Measurements from ENCODE around the gene JUP. TPM values are rescaled to one million over a fixed set of nuclear protein-coding genes. Genes with fewer than 3 reads are reported as not detected.

The JUP gene
- polyA plus RNA-seq, 1 donor from 2014 or later: 46.1 TPM

DNA sequence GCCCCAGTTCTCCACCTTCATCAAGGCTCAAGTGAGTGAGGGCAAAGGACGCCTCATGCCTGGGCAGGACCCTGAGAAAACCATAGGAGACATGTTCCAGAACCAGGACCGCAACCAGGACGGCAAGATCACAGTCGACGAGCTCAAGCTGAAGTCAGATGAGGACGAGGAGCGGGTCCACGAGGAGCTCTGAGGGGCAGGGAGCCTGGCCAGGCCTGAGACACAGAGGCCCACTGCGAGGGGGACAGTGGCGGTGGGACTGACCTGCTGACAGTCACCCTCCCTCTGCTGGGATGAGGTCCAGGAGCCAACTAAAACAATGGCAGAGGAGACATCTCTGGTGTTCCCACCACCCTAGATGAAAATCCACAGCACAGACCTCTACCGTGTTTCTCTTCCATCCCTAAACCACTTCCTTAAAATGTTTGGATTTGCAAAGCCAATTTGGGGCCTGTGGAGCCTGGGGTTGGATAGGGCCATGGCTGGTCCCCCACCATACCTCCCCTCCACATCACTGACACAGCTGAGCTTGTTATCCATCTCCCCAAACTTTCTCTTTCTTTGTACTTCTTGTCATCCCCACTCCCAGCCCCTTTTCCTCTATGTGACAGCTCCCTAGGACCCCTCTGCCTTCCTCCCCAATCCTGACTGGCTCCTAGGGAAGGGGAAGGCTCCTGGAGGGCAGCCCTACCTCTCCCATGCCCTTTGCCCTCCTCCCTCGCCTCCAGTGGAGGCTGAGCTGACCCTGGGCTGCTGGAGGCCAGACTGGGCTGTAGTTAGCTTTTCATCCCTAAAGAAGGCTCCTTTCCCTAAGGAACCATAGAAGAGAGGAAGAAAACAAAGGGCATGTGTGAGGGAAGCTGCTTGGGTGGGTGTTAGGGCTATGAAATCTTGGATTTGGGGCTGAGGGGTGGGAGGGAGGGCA lies 36.0 kb upstream of the JUP start:
- Histone ChIP-seq H3K9me2 (ENCODE audit: insufficient read depth, low read length) (no peaks in the 10 kb centered on the region), H4K20me1 (ENCODE audit: insufficient read depth) (no peaks in the 10 kb centered on the region), H3K79me2 (replicated peaks; ENCODE audit: insufficient read depth, low read length) (no peaks in the 10 kb centered on the region), H2AFZ (ENCODE audit: low read depth, low read length) (no peak overlapping the region), H3K36me3 (ENCODE audit: insufficient read depth, low read length) (no peaks in the 10 kb centered on the region), H3K27ac (ENCODE audit: low read length) (no peak overlapping the region), H3K9me3 (ENCODE audit: low read length) (no peaks in the 10 kb centered on the region), H3K4me3 (ENCODE audit: low read length) (no peak overlapping the region), H3F3A (ENCODE audit: insufficient read depth, low read length, poor library complexity, severe bottlenecking) (no peaks in the 10 kb centered on the region), H3K4me2 (ENCODE audit: low read length) (no peak overlapping the region), H3K27me3 (ENCODE audit: insufficient read depth, low read depth, low read length) (no peaks in the 10 kb centered on the region), H3K9ac (ENCODE audit: low read length) (no peak overlapping the region)
- TF ChIP-seq, protein P1, sequence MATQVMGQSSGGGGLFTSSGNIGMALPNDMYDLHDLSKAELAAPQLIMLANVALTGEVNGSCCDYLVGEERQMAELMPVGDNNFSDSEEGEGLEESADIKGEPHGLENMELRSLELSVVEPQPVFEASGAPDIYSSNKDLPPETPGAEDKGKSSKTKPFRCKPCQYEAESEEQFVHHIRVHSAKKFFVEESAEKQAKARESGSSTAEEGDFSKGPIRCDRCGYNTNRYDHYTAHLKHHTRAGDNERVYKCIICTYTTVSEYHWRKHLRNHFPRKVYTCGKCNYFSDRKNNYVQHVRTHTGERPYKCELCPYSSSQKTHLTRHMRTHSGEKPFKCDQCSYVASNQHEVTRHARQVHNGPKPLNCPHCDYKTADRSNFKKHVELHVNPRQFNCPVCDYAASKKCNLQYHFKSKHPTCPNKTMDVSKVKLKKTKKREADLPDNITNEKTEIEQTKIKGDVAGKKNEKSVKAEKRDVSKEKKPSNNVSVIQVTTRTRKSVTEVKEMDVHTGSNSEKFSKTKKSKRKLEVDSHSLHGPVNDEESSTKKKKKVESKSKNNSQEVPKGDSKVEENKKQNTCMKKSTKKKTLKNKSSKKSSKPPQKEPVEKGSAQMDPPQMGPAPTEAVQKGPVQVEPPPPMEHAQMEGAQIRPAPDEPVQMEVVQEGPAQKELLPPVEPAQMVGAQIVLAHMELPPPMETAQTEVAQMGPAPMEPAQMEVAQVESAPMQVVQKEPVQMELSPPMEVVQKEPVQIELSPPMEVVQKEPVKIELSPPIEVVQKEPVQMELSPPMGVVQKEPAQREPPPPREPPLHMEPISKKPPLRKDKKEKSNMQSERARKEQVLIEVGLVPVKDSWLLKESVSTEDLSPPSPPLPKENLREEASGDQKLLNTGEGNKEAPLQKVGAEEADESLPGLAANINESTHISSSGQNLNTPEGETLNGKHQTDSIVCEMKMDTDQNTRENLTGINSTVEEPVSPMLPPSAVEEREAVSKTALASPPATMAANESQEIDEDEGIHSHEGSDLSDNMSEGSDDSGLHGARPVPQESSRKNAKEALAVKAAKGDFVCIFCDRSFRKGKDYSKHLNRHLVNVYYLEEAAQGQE (IDR thresholded peaks at IDR 0.05; ENCODE audit: borderline replicate concordance): no peak
- TF ChIP-seq POLR2AphosphoS5 (IDR thresholded peaks at IDR 0.05): no peak
- no peak for TF ChIP-seq TAF1 (IDR thresholded peaks at IDR 0.05; ENCODE audit: low read depth)
- TF ChIP-seq EP300 (conservative IDR thresholded peaks at IDR 0.05; ENCODE audit: poor library complexity, severe bottlenecking): no peak

GRCh38 chr17:41821776-41822175 lies 35.3 kb upstream of the JUP start:
- no peak overlapping the region for H2AFZ ChIP-seq (ENCODE audit: low read depth, low read length)
- H3K27ac ChIP-seq (ENCODE audit: low read length): no peak overlapping the region
- H4K20me1 ChIP-seq (ENCODE audit: insufficient read depth): no peaks in the 10 kb centered on the region
- H3K9me3 ChIP-seq (ENCODE audit: low read length): no peaks in the 10 kb centered on the region
- no peaks in the 10 kb centered on the region for H3K36me3 ChIP-seq (ENCODE audit: insufficient read depth, low read length)
- H3K79me2 ChIP-seq (replicated peaks; ENCODE audit: insufficient read depth, low read length): no peaks in the 10 kb centered on the region
- no peaks in the 10 kb centered on the region for H3K27me3 ChIP-seq (ENCODE audit: insufficient read depth, low read depth, low read length)
- no peak overlapping the region for H3K9ac ChIP-seq (ENCODE audit: low read length)
- no peak overlapping the region for H3K4me2 ChIP-seq (ENCODE audit: low read length)
- no peak overlapping the region for H3K4me3 ChIP-seq (ENCODE audit: low read length)
- no peaks in the 10 kb centered on the region for H3F3A ChIP-seq (ENCODE audit: insufficient read depth, low read length, poor library complexity, severe bottlenecking)
- TF ChIP-seq MXI1 (conservative IDR thresholded peaks at IDR 0.05; ENCODE audit: poor library complexity, severe bottlenecking) (no peak), POLR2AphosphoS5 (IDR thresholded peaks at IDR 0.05) (no peak), SMC3 (conservative IDR thresholded peaks at IDR 0.05; ENCODE audit: poor library complexity) (no peak), EP300 (conservative IDR thresholded peaks at IDR 0.05; ENCODE audit: poor library complexity, severe bottlenecking) (no peak)
- H3K9me2 ChIP-seq (ENCODE audit: insufficient read depth, low read length): no peaks in the 10 kb centered on the region

DNA sequence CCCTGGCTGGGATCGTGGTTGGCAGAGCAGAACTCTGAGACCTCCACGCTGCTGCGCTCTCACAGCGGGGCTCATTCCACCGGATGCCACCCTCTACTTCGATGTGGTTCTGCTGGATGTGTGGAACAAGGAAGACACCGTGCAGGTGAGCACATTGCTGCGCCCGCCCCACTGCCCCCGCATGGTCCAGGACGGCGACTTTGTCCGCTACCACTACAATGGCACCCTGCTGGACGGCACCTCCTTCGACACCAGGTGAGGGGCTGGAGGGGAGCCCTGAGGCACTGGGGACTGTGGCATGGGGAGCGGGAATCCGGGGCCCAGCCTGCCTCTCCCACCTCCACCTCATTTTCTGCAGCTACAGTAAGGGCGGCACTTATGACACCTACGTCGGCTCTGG lies 31.5 kb upstream of the JUP start:
- no peak for TF ChIP-seq MXI1 (conservative IDR thresholded peaks at IDR 0.05; ENCODE audit: poor library complexity, severe bottlenecking)
- TF ChIP-seq, protein P1 (IDR thresholded peaks at IDR 0.05; ENCODE audit: borderline replicate concordance): no peak
- no peak for TF ChIP-seq RAD21 (conservative IDR thresholded peaks at IDR 0.05)
- no peak for TF ChIP-seq EZH2 (IDR thresholded peaks at IDR 0.05; ENCODE audit: borderline replicate concordance, insufficient read depth, low read length, poor library complexity, severe bottlenecking)
- no peak for TF ChIP-seq EP300 (conservative IDR thresholded peaks at IDR 0.05; ENCODE audit: poor library complexity, severe bottlenecking)
- TF ChIP-seq, protein P2, sequence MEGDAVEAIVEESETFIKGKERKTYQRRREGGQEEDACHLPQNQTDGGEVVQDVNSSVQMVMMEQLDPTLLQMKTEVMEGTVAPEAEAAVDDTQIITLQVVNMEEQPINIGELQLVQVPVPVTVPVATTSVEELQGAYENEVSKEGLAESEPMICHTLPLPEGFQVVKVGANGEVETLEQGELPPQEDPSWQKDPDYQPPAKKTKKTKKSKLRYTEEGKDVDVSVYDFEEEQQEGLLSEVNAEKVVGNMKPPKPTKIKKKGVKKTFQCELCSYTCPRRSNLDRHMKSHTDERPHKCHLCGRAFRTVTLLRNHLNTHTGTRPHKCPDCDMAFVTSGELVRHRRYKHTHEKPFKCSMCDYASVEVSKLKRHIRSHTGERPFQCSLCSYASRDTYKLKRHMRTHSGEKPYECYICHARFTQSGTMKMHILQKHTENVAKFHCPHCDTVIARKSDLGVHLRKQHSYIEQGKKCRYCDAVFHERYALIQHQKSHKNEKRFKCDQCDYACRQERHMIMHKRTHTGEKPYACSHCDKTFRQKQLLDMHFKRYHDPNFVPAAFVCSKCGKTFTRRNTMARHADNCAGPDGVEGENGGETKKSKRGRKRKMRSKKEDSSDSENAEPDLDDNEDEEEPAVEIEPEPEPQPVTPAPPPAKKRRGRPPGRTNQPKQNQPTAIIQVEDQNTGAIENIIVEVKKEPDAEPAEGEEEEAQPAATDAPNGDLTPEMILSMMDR (IDR thresholded peaks at IDR 0.05; ENCODE audit: poor library complexity, severe bottlenecking): no peak
- no peak for TF ChIP-seq POLR2AphosphoS5 (IDR thresholded peaks at IDR 0.05)
- no peak for TF ChIP-seq TAF1 (IDR thresholded peaks at IDR 0.05; ENCODE audit: low read depth)
- no peak for TF ChIP-seq SMC3 (conservative IDR thresholded peaks at IDR 0.05; ENCODE audit: poor library complexity)
- Histone ChIP-seq H2AFZ (ENCODE audit: low read depth, low read length) (no peak overlapping the region), H3K27ac (ENCODE audit: low read length) (no peak overlapping the region), H3F3A (ENCODE audit: insufficient read depth, low read length, poor library complexity, severe bottlenecking) (no peaks in the 10 kb centered on the region), H3K79me2 (replicated peaks; ENCODE audit: insufficient read depth, low read length) (peaks cover 3% of the 10 kb centered on the region), H3K4me3 (ENCODE audit: low read length) (no peak overlapping the region), H3K4me2 (ENCODE audit: low read length) (no peak overlapping the region), H3K27me3 (ENCODE audit: insufficient read depth, low read depth, low read length) (no peaks in the 10 kb centered on the region), H3K9me2 (ENCODE audit: insufficient read depth, low read length) (no peaks in the 10 kb centered on the region), H4K20me1 (ENCODE audit: insufficient read depth) (no peaks in the 10 kb centered on the region), H3K36me3 (ENCODE audit: insufficient read depth, low read length) (no peaks in the 10 kb centered on the region), H3K9ac (ENCODE audit: low read length) (no peak overlapping the region), H3K9me3 (ENCODE audit: low read length) (no peaks in the 10 kb centered on the region)

Measured in neural cell (in vitro differentiated cells).